ENCODE measurements around the gene GFM2. TPM values are rescaled to one million over a fixed set of nuclear protein-coding genes. Genes with fewer than 3 reads are reported as not detected.
"Not testable (repeated sequence)": the region's sequence is repeated elsewhere in the genome, so short reads cannot be mapped to it uniquely, and the experiment has no call there.

GFM2 gene
- polyA plus RNA-seq, 1 donor = 62.3 TPM

DNA sequence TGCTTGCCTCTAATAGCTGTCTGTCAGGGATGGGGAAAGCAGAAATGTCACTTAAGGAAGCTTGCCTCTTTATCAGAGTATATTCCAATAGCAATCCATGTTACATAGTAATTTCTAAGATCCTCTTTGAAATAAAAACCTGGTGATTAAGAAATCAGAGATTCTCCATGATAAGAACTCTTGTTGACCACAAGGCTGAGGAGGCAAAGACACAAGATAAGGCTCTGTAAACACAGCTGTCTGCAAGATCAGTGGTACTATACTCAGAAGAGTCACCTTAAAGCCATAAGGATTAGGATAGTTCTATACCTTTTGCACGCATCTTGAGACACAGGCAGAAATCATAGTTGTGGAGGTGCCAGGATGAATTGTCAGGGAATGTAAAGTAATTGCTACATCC lies 41.6 kb downstream of the GFM2 start:
- no peak for DNase-seq

DNA sequence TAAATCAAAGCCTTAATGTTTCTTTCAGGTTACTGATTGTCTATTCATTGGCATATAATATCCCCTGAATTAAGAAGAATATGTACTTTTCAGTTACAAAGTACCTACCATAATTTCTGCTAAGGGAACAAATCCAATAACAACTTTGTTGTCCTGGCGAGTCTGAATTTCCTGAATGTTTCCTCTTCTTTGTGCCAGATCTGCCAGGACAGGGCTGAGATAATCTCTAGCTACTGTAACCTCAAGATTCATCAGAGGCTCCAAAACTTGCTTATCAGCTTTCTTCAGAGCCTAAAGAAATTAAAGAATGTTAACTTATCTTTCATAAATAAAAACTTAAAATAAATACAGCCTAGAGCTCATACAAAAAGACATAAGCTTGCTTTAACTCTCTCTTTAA lies 44.6 kb downstream of the GFM2 start:
- no peak for DNase-seq

DNA sequence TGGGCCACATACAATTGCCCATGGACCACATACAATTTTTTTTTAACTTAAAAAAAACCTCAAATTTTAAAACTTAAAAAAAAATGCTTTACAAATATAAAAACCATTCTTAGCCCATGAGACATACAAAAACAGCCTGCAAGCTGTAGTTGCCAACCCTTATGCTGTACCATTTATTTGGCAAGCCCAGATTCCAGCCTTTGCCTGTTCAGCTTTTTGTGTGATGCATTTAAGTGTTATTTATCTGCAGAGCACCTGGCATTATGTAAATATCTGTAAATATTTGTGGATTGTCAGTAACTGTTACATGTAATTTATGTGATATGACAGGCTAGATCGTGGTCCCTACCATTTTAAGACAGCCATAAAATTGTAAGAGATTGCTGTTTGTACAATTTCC lies 49.3 kb downstream of the GFM2 start:
- DNase-seq = no peak

DNA sequence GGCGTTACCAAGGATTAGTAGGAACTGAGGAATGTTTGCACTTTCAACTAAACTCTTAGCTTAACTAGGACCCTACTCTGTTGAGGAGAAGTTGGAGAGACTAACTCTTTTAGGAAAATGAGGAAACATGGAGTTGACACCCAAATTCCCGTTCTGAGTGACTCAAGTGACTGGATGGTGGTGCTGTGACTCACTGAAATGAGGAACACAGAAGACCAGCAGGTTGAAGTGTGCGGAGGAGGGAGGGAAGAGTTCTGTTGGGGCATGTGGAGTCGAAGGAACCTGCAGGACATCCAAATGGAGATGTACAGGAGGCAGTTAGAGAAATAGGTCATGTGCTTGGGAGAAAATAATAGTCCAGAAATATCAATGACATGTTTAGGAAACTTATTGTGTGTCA lies 73.7 kb downstream of the GFM2 start:
- DNase-seq = no peak

DNA sequence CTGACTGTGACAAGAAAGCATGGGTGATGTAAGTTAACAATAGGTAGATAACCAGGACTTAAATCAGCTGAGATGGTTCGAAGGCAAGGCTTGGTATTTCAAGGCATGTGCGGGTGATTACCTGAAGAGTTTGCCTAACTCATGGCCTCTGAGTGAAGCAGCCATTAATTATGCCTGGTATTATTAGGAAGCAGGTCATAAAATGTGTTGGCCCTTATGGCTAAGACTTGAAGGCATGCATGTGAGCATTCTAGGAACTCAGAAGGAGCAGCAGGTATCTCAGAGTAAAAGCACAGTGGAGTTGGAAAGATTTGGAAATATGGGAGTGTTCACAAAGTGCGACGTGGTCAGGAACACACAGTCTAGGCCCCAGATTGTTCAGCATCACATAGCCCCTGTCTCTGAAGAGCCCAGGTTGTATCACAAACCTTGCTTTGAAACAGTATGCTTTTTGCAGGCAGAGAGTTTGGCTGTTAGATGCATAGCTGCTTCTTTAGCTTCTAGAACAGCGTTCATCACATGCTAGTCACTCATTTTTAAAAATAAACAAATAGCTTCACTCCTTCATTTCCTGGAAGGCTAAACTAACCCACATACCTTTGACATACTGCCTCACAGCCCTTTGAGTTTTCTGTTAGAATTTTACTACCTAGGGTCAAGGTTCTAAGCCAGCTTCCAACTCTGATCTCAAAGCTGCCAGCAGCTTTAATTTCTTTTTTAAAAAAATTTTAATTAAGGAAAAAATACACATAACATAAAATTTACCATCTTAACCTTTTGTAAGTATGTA lies 79.8 kb downstream of the GFM2 start:
- no peak for DNase-seq

DNA sequence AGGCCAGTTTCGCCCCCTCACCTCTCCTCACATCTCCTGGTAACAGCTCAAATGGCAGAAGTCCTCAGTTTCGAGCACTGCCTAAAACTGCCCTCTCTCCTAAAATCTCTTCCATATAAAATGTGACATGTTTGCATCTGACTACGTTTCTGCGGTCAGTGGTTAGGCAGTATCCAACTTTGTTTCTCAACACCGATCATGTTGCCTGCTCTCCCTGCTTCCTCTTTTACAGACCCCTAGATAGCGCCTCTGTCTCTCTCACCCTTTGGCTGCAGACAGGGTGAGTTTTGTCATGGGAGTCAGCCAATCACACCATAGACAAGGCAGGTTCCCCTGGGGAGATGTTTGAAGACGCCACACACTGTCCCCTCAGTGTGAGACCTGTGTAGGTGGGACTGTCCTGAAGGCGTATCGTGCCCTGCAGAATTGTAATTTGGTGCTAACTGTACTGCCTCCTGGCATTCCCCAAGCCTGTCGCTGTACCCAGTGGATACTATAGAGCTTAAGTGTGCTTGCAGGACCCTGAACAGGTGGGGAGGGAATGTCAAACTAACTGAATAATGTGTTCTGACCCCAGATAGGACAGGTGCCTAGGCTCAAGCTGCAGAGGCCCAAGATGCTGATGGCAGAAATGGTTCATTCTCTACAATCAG lies 80.8 kb downstream of the GFM2 start:
- no peak for DNase-seq

DNA sequence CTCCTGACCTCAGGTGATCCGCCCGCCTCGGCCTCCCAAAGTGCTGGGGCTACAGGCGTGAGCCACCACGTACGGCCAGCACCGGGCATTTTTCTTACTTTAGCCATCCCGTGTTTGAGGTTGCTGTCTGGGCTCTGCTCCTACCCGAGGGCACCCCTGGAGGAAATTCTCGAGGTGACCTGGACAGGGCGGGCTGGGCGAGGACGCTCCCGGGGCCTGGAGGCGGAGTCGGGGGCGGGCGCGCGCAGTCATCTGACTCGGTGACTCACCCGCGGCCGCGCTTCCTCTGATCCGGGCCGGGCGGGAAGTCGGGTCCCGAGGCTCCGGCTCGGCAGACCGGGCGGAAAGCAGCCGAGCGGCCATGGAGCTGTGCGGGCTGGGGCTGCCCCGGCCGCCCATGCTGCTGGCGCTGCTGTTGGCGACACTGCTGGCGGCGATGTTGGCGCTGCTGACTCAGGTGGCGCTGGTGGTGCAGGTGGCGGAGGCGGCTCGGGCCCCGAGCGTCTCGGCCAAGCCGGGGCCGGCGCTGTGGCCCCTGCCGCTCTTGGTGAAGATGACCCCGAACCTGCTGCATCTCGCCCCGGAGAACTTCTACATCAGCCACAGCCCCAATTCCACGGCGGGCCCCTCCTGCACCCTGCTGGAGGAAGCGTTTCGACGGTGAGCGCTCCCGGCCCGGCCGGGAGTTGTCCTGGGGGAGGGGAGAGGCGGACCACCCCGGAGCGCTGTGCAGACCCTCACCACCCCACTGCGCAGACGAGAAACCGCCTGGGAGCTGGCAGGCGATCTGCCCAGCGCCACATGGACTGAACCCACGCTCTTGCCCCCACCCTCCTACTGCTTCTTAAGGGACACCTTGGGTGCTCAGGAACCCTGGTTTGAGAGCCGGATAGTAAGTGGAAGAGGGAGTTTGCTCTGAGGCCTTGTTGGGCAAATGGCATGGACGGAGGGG lies 81.7 kb downstream of the GFM2 start, which contains the start of gene HEXB:
TSS of gene HEXB (plus strand) at position 334 of the 952 bp plus-strand sequence. CDS start at position 362, 28 bp downstream.
- DNase-seq = peak; percentile 76

DNA sequence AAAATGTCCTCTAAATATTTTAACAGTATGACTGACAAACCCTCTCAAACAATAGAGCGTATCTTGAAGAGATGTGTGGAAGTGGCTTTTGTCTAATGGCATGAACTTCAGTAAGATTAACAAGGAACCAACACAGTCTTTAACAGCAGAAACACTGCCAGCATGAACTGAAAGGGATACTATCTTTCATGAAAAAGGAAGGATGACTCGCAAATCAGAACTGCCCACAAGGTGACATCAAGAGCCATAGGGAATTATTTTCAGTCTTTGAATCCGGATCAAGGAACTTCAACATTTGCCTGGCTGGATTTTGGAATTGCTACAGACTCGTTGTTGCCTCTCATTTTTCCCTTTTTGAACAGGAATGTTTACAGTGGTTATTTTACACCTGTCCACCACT lies 87.0 kb downstream of the GFM2 start:
- DNase-seq = no peak

DNA sequence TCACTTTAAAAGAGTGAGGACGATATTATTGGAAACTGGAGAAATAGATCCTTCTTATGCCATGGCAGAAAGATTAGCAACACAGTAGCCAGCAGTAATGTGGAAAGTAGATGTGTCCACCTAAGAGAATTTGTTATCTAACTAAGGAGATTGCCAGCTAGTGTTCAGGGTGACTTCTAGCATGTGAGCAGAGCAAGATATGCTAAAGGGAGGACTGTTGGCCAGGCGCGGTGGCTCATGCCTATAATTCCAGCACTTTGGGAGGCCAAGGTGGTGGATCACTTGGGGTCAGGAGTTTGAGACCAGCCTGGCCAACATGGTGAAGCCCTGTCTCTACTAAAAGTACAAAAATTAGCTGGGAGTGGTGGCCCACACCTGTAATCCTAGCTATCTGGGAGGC lies 87.6 kb downstream of the GFM2 start:
- DNase-seq = not testable (repeated sequence)

DNA sequence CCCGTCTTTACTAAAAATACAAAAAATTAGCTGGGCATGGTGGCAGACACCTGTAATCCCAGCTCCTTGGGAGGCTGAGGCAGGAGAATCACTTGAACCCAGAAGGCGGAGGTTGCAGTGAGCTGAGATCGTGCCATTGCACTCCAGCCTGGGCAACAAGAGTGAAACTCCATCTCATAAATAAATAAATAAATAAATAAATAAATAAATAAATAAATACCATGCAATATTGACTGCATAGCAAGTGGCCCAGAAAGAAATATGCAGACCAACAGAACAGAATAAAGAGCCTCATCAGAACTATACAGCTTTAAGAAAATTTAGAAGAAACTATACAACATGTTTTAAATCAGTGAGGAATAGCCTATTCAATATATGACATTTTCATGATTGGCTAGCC lies 88.8 kb downstream of the GFM2 start:
- DNase-seq = not testable (repeated sequence)

DNA sequence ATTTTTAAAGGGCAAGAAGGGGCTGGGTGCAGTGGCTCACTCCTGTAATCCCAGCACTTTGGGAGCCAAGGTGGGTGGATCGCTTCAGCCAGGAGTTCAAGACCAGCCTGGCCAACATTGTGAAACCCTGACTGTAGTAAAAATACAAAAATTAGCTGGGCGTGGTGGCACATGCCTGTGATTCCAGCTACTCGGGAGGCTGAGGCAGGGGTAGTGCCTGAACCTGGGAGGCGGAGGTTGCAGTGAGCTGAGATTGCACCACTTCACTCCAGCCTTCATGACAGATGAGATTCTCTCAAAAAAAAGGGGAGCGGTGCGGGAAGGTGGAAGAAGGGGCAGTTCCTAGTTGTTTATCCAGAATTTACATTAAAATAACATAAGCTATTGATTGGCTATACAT lies 90.5 kb downstream of the GFM2 start:
- not testable (repeated sequence) for DNase-seq

DNA sequence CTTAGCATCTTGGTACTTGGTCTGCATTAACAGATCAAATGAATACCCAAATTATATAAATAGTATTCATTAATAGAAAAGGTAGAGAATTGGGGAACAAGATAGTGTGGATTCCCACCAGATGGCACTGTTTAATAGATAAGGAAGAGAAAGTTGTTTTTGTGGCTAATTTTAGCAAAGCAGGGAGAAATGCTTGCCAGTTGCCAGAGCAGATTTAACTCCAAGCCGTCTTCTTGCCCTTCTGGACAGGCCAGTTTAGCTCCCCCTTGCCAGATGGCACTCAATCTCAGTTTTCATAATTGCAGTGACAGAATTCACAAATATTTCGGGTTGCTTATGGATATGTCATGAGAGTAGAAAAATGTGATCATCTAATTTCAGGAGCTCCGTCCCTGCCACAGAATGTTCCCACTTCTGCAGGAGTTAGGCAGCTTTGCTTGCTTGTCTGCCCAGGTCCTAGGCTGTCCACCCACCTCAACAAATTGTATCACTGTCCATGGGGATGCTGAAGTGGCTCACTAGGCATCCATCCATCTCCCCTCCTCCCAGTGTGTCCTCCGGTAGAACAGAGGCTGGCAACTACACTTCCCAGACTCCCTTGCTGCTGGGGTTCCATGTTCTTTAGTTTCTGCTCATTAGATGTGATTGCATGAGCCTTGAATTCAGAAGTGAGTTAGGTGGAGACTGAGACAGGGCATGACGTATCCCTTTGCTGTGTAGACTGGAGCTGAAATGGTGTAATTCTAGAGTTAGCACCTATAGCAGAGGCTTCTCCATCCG lies 93.7 kb downstream of the GFM2 start:
- peak; percentile 28 for DNase-seq

DNA sequence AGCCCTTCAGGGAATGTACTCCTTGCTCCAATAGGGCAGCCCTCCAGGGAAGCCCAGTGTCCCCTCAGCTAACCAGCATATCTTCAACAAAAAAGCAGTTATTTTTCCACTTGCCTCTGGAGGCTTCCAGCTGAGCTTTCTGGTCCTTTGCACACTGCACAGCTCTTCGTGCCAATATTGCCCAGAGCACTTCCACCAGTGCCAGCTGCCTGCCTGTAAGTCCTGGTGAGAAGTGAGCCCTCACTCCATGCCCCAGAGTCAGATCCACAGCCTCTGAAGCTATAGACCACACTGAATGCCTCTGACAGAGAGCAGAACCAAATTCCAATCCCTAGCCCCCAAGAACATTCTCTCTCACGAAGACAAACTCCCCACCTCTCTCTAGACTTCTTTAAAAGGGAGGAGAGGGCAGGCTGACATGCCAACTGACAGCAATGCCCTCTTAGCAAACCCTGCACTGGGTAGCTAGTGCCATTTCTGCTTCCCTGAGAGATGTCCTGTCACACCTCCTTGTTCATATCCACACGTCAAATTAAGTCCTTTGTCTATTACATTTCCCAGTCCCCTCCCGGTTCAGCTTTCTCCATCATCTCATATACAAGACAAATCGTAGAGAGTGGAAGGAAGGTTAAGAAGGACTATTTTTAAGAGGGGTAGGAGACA lies 94.6 kb downstream of the GFM2 start:
- DNase-seq = no peak

Other genes starting within 250 kb of the GFM2 start
- 102 TPM for gene ENC1, start 126.4 kb downstream of the GFM2 start, polyA plus RNA-seq (ENCODE audit: insufficient read length)
- gene HEXB, start 81.9 kb downstream of the GFM2 start, polyA plus RNA-seq (ENCODE audit: insufficient read length) = 146 TPM
- 233 TPM for gene NSA2, start 132 bp upstream of the GFM2 start, polyA plus RNA-seq (ENCODE audit: insufficient read length)
- gene FAM169A, start 99.3 kb upstream of the GFM2 start, polyA plus RNA-seq (ENCODE audit: insufficient read length) = 24.3 TPM